C4-2B (cell line): ENCODE measurements around the gene JAKMIP1.

ENCODE experiments used
- CTCF ChIP-seq: fragments of 450-650 bp; conservative IDR thresholded peaks from 2 replicates; pipeline ENCODE4 v1.5.1; 2017; ENCODE audit warnings: mild to moderate bottlenecking
- ZFX ChIP-seq: fragments of 450-650 bp; IDR thresholded peaks from 2 replicates; pipeline ENCODE4 v1.6.1; 2017

- TF ChIP-seq CTCF: no peak
- TF ChIP-seq ZFX: no peak
These were observed 145.3 kb downstream of the JAKMIP1 start for GRCh38 chr4:6055030-6055429.
